RPMI7951 (cell line): Measurements from ENCODE around the gene RANBP1. TPM values are rescaled to one million over a fixed set of nuclear protein-coding genes. Genes with fewer than 3 reads are reported as not detected.

Experiments
- DNase-seq: peaks from one replicate; pipeline ENCODE4 v3.0.0-alpha.2; 2012; ENCODE audit warnings: low read depth
- total RNA-seq: library from RNA; depleted of rRNA; stranded (reverse); fragments of >200 nt; shearing (Covaris generic); gene quantifications from 2 replicates; pipeline ENCODE4 v1.2.3, GENCODE V29; 2014

RANBP1 gene
- total RNA-seq, 1 experiment from 2014 or later, result 528 TPM

- no peak for DNase-seq
Observed at GRCh38 chr22:20123366-20124082, 7.6 kb downstream of the RANBP1 start.

- no peak for DNase-seq
Observed at GRCh38 chr22:20124083-20124787, 8.3 kb downstream of the RANBP1 start.

GRCh38 chr22:20125201-20126174, 9.6 kb downstream of the RANBP1 start:
- no peak for DNase-seq

GRCh38 chr22:20126284-20127029, 10.6 kb downstream of the RANBP1 start:
- no peak for DNase-seq

GRCh38 chr22:20127318-20127868, 11.5 kb downstream of the RANBP1 start:
- no peak for DNase-seq

- no peak for DNase-seq
Observed at GRCh38 chr22:20127869-20128618, 12.1 kb downstream of the RANBP1 start.

- DNase-seq, result no peak
Observed at GRCh38 chr22:20128619-20128901, 12.7 kb downstream of the RANBP1 start.

- DNase-seq, result peak; percentile 33
Observed at GRCh38 chr22:20128902-20129746, 13.2 kb downstream of the RANBP1 start.

- no peak for DNase-seq
Observed at GRCh38 chr22:20129747-20130014, 13.8 kb downstream of the RANBP1 start.

- DNase-seq, result no peak
Observed at GRCh38 chr22:20130319-20130718, 14.4 kb downstream of the RANBP1 start.

GRCh38 chr22:20130731-20131596, 15.1 kb downstream of the RANBP1 start:
- DNase-seq, result peak; percentile 81

- peak; percentile 26 for DNase-seq
Observed at GRCh38 chr22:20131597-20131858, 15.6 kb downstream of the RANBP1 start, which contains the start of gene ZDHHC8. ZDHHC8 (plus strand) TSS chr22:20131804; CDS start chr22:20131948, 144 bp downstream.

- DNase-seq, result peak; percentile 27
Observed at GRCh38 chr22:20131859-20132685, 16.2 kb downstream of the RANBP1 start.

GRCh38 chr22:20132686-20133246, 16.9 kb downstream of the RANBP1 start:
- no peak for DNase-seq

- no peak for DNase-seq
Observed at GRCh38 chr22:20133930-20134549, 18.1 kb downstream of the RANBP1 start.

- DNase-seq, result no peak
Observed at GRCh38 chr22:20135265-20135664, 19.4 kb downstream of the RANBP1 start.
